ENCODE results near the gene TNFRSF14. TPM values are rescaled to one million over a fixed set of nuclear protein-coding genes. Genes with fewer than 3 reads are reported as not detected.

The TNFRSF14 gene
- total RNA-seq, 2 experiments from 2014 or later = 145 to 152 TPM

- intact Hi-C loops (cut with micrococcal nuclease) = no loop called here
- no peak overlapping the region for H3K27ac Mint-ChIP-seq
These were observed 37.2 kb downstream of the TNFRSF14 start for GRCh38 chr1:2593251-2593878.

GRCh38 chr1:2594001-2594640 lies 38.0 kb downstream of the TNFRSF14 start:
- peaks cover 5% of the 10 kb centered on the region for H3K9me3 Mint-ChIP-seq
- no peak for DNase-seq
- H3K36me3 Mint-ChIP-seq = no peaks in the 10 kb centered on the region
- ChIA-PET POLR2A (no interaction called here), CTCF (no interaction called here)
- intact Hi-C loops (cut with micrococcal nuclease) = no loop called here
- no peak overlapping the region for H3K27ac Mint-ChIP-seq
- peaks cover 1% of the 10 kb centered on the region for H3K4me1 Mint-ChIP-seq (ENCODE audit: low read depth)
- H3K4me3 Mint-ChIP-seq = no peak overlapping the region
- no peaks in the 10 kb centered on the region for H3K27me3 Mint-ChIP-seq

More at GRCh38 chr1:2593251-2593878, 37.2 kb downstream of the TNFRSF14 start:
- Mint-ChIP-seq H3K9me3 (no peaks in the 10 kb centered on the region), H3K4me3 (no peak overlapping the region), H3K36me3 (no peaks in the 10 kb centered on the region), H3K4me1 (ENCODE audit: low read depth) (peaks cover 1% of the 10 kb centered on the region), H3K27me3 (no peaks in the 10 kb centered on the region)
- ChIA-PET CTCF (no interaction called here), POLR2A (no interaction called here)
- no peak for DNase-seq

- Mint-ChIP-seq H3K27ac (no peak overlapping the region), H3K27me3 (no peaks in the 10 kb centered on the region), H3K36me3 (no peaks in the 10 kb centered on the region), H3K4me1 (ENCODE audit: low read depth) (peaks cover 1% of the 10 kb centered on the region), H3K4me3 (no peak overlapping the region), H3K9me3 (peaks cover 5% of the 10 kb centered on the region)
- CTCF ChIA-PET = no interaction called here
- POLR2A ChIA-PET = no interaction called here
- intact Hi-C loops (cut with micrococcal nuclease) = no loop called here
- no peak for DNase-seq
These were observed 38.5 kb downstream of the TNFRSF14 start for GRCh38 chr1:2594641-2595131.

- Mint-ChIP-seq H3K9me3 (peaks cover 5% of the 10 kb centered on the region), H3K27me3 (no peaks in the 10 kb centered on the region), H3K36me3 (no peaks in the 10 kb centered on the region), H3K4me1 (ENCODE audit: low read depth) (peaks cover 1% of the 10 kb centered on the region), H3K4me3 (no peak overlapping the region), H3K27ac (no peak overlapping the region)
- ChIA-PET CTCF (no interaction called here), POLR2A (no interaction called here)
- DNase-seq = no peak
- intact Hi-C loops (cut with micrococcal nuclease) = no loop called here
These were observed 39.2 kb downstream of the TNFRSF14 start for GRCh38 chr1:2595261-2595811.

- no peak overlapping the region for H3K4me3 Mint-ChIP-seq
- H3K36me3 Mint-ChIP-seq = no peaks in the 10 kb centered on the region
- DNase-seq = no peak
- H3K27me3 Mint-ChIP-seq = no peaks in the 10 kb centered on the region
- peaks cover 1% of the 10 kb centered on the region for H3K4me1 Mint-ChIP-seq (ENCODE audit: low read depth)
- intact Hi-C loops (cut with micrococcal nuclease) = no loop called here
- H3K9me3 Mint-ChIP-seq = peaks cover 5% of the 10 kb centered on the region
- H3K27ac Mint-ChIP-seq = no peak overlapping the region
- CTCF ChIA-PET = no interaction called here
- POLR2A ChIA-PET = no interaction called here
These were observed 39.8 kb downstream of the TNFRSF14 start for GRCh38 chr1:2595812-2596529.

- Mint-ChIP-seq H3K27me3 (no peaks in the 10 kb centered on the region), H3K27ac (no peak overlapping the region), H3K4me1 (ENCODE audit: low read depth) (peaks cover under 1% of the 10 kb centered on the region), H3K36me3 (no peaks in the 10 kb centered on the region), H3K4me3 (no peak overlapping the region), H3K9me3 (peaks cover 5% of the 10 kb centered on the region)
- DNase-seq = no peak
- intact Hi-C loops (cut with micrococcal nuclease) = no loop called here
- ChIA-PET CTCF (no interaction called here), POLR2A (no interaction called here)
These were observed 40.6 kb downstream of the TNFRSF14 start for GRCh38 chr1:2596530-2597333.

GRCh38 chr1:2597441-2598328 lies 41.5 kb downstream of the TNFRSF14 start:
- Mint-ChIP-seq H3K4me3 (no peak overlapping the region), H3K36me3 (no peaks in the 10 kb centered on the region), H3K4me1 (ENCODE audit: low read depth) (no peaks in the 10 kb centered on the region), H3K9me3 (peaks cover 5% of the 10 kb centered on the region), H3K27me3 (no peaks in the 10 kb centered on the region), H3K27ac (no peak overlapping the region)
- intact Hi-C loops (cut with micrococcal nuclease) = no loop called here
- CTCF ChIA-PET = no interaction called here
- no peak for DNase-seq
- POLR2A ChIA-PET = no interaction called here

- peaks cover 5% of the 10 kb centered on the region for H3K9me3 Mint-ChIP-seq
- CTCF ChIA-PET = no interaction called here
These were observed 42.3 kb downstream of the TNFRSF14 start for GRCh38 chr1:2598329-2598931.

GRCh38 chr1:2601721-2602303 lies 45.6 kb downstream of the TNFRSF14 start:
- Mint-ChIP-seq H3K4me3 (no peak overlapping the region), H3K36me3 (no peaks in the 10 kb centered on the region), H3K27ac (no peak overlapping the region)

More at GRCh38 chr1:2598329-2598931, 42.3 kb downstream of the TNFRSF14 start:
- no peaks in the 10 kb centered on the region for H3K36me3 Mint-ChIP-seq
- intact Hi-C loops (cut with micrococcal nuclease) = no loop called here
- POLR2A ChIA-PET = no interaction called here
- no peaks in the 10 kb centered on the region for H3K27me3 Mint-ChIP-seq
- H3K4me3 Mint-ChIP-seq = no peak overlapping the region
- no peaks in the 10 kb centered on the region for H3K4me1 Mint-ChIP-seq (ENCODE audit: low read depth)
- no peak for DNase-seq
- no peak overlapping the region for H3K27ac Mint-ChIP-seq

GRCh38 chr1:2602311-2602835 lies 46.2 kb downstream of the TNFRSF14 start:
- intact Hi-C loops (cut with micrococcal nuclease) = no loop called here
- DNase-seq = no peak
- Mint-ChIP-seq H3K27me3 (no peaks in the 10 kb centered on the region), H3K9me3 (peaks cover 5% of the 10 kb centered on the region), H3K4me1 (ENCODE audit: low read depth) (no peaks in the 10 kb centered on the region), H3K4me3 (no peak overlapping the region), H3K36me3 (no peaks in the 10 kb centered on the region), H3K27ac (no peak overlapping the region)
- CTCF ChIA-PET = no interaction called here
- POLR2A ChIA-PET = no interaction called here

More at GRCh38 chr1:2601721-2602303, 45.6 kb downstream of the TNFRSF14 start:
- ChIA-PET CTCF (no interaction called here), POLR2A (no interaction called here)
- Mint-ChIP-seq H3K27me3 (no peaks in the 10 kb centered on the region), H3K4me1 (ENCODE audit: low read depth) (no peaks in the 10 kb centered on the region), H3K9me3 (peaks cover 5% of the 10 kb centered on the region)
- no peak for DNase-seq
- intact Hi-C loops (cut with micrococcal nuclease) = no loop called here

All from activated CD4-positive, alpha-beta memory T cell treated with anti-CD3 and anti-CD28 coated beads for 36 hours (primary cell).